DMS53 (cell line): ENCODE results near the gene GLB1L2.

Experiments used
- DNase-seq: peaks from one replicate; lab custom pipeline; 2025; lab: John Stamatoyannopoulos, UW

GLB1L2 gene

DNA sequence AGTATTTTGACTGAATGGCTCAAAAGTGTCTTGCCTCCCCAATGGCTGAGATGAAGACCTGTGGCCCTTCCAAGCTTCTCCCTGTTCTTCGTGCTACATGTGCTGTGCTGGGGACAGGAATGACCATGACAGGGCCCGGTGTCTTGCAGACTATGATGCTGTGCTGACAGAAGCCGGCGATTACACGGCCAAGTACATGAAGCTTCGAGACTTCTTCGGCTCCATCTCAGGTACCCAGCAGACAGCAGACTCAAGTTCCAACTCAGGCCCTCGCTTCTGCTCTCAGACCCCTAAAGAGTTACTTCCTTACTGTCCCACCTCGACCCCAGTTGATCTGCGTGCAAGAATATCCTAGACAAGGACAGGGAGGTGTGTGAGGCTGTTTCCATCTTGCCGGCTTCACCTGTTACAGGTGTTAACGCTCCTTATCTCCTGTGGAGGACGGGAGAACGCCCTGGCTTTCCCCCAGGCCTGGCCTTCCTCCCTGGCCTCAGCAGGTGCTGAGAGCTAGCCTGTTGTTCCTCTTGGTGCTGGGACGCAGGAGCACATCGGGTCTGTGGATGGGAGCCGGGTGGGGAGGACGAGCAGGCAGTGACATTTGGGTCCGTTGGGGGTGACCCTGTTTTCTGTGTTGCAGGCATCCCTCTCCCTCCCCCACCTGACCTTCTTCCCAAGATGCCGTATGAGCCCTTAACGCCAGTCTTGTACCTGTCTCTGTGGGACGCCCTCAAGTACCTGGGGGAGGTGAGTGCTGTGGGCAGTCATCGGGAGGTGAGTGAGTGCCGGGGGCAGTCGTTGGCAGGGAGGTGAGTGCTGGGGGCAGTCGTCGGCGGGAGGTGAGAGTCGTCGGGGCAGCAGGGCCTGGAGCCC lies 38.1 kb downstream of the GLB1L2 start:
- DNase-seq, result no peak

DNA sequence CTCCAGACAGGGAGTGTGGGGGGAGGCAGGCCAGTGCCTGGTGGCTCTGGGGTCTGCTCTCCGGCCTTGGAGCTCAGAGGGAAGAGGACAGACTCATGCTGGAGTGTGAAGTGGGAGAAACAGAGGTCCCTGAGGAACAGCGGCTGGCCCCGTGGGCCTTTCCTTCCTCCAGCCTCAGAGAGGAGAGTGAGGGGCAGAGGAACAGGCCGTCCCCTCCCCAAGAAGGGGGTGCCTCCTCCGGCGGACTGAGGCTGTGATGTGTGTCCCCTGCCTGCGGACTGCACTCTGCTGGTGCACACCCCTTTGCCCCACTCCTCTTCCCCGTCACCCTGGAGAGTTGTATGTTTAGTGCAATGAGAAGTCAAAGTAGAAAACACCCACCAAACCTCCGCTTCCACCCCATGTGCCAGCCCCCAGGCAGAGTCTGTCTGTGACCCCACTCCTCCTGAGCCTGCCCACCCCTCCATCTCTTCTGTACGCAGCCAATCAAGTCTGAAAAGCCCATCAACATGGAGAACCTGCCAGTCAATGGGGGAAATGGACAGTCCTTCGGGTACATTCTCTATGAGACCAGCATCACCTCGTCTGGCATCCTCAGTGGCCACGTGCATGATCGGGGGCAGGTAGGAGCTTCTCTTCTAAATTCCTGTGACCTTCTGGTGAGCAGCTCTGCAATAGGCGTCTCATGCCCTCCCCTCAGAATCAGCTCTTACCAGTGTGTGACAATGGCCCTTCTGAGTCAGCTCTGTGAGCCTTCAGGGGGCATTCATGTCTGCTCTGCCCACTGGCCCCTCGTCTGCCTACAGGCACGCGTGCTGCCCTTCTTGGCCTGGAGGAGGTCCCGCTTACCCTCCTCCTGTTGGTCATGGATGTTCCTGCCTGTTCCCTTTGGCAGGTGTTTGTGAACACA lies 39.0 kb downstream of the GLB1L2 start:
- no peak for DNase-seq

DNA sequence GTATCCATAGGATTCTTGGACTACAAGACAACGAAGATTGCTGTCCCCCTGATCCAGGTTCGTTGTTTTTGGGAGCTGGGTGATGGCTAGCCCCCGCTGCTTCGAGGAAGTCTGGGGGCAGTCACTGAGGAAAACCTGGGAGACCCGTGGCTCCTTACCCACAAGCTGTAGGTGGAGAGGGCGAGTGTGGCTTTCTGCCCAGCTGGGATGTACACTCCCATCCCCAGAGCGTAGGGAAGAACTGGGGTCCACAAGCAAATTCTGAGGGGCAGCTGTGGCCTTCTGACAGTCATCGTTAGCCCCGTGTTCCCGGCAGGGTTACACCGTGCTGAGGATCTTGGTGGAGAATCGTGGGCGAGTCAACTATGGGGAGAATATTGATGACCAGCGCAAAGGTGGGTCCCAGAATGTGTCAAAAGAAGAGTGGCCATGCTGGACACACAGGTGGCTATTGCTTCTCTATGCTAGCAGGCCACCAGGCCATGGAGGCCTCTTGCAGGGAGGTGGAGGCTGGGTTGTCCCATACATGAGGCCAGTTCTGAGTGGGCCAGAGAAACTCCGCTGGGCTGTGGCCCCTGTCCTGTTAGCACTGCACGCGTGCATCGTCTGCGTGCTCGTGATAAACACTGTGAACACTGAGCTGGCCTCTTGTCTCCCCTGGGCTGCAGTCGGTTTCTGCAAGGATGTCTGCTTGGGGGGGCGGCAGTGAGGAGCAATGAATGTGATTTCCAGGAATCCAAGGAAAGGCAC lies 39.8 kb downstream of the GLB1L2 start:
- DNase-seq, result no peak

DNA sequence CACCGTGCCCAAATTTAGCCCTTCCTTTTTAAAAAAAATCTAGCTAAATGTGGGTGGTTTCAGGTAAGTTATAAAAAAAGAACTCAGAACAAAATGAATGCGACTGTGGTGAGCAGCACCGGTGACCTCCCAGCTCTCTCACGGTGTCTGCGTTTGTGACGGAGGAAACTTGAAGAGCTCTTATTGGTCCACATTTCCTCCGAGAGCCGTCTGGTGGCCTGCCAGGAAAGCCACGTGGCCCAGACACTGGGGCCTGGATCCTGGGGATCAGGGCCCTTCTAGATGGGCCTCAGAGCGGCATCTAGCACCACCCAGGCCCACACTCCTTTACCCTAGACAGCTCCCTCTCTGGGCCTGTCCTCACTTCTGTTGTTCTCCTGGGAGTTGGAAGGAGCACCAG lies 40.7 kb downstream of the GLB1L2 start:
- DNase-seq, result no peak

DNA sequence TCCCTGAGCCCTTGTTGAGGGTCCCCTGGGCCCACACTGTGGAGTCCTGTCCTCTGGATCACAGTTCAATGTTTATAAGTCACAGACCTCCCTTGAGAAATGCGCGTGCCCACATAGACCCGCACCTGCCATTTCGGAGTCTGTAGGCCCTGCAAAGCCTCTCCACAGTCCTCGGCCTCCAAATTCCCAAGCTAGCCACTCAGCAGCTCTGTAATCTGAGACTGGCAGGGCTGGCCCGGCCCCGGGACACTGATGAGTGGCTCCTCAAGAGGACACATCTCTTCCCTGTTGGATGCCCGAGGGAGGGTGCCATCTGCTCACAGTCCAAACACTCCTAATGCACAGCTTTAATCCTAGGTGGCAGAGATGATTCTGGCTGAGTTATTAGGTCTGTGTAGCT lies 41.2 kb downstream of the GLB1L2 start:
- peak; percentile 95 for DNase-seq

DNA sequence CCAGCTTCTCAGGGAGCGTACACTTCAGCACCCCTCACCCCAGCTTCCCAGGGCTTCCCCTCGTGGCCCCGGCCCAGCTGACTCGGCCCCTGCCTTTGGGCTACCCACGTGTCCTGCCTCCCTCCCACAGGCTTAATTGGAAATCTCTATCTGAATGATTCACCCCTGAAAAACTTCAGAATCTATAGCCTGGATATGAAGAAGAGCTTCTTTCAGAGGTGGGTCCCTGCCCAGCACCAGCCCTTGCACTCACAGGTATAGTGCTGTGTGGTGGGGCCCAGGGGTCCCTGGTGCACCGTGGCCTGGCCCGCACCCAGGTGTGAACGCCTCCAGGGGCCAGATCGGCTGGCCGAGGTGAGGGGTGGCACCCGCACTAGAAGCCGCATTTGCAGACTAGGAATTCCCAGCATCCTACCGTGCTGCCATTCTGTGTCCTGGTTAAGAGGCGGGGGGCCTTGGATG lies 41.8 kb downstream of the GLB1L2 start:
- DNase-seq, result no peak

DNA sequence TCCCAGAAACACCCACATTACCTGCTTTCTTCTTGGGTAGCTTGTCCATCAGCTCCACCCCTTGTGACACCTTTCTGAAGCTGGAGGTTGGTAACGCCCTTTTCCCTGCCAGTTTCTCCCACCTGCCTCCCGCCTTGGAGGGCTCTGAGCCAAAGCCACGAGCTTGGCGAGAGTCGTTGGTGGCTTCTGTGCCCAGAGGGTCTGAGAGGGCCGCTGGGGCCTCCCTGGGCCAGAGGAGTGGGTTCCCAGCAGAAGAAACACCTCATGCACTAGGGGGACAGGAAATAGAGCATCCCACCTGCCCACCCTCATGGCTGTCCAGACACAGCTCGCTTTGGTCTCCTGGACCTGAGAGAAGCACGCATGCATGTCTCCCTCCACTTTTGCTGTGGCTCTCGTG lies 42.4 kb downstream of the GLB1L2 start:
- DNase-seq, result no peak

DNA sequence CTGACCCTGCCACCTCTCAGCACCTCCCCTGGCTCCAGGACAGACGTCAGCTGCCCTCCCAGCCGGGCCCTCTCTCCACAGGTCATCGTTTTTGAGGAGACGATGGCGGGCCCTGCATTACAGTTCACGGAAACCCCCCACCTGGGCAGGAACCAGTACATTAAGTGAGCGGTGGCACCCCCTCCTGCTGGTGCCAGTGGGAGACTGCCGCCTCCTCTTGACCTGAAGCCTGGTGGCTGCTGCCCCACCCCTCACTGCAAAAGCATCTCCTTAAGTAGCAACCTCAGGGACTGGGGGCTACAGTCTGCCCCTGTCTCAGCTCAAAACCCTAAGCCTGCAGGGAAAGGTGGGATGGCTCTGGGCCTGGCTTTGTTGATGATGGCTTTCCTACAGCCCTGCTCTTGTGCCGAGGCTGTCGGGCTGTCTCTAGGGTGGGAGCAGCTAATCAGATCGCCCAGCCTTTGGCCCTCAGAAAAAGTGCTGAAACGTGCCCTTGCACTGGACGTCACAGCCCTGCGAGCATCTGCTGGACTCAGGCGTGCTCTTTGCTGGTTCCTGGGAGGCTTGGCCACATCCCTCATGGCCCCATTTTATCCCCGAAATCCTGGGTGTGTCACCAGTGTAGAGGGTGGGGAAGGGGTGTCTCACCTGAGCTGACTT lies 43.2 kb downstream of the GLB1L2 start:
- DNase-seq, result no peak

DNA sequence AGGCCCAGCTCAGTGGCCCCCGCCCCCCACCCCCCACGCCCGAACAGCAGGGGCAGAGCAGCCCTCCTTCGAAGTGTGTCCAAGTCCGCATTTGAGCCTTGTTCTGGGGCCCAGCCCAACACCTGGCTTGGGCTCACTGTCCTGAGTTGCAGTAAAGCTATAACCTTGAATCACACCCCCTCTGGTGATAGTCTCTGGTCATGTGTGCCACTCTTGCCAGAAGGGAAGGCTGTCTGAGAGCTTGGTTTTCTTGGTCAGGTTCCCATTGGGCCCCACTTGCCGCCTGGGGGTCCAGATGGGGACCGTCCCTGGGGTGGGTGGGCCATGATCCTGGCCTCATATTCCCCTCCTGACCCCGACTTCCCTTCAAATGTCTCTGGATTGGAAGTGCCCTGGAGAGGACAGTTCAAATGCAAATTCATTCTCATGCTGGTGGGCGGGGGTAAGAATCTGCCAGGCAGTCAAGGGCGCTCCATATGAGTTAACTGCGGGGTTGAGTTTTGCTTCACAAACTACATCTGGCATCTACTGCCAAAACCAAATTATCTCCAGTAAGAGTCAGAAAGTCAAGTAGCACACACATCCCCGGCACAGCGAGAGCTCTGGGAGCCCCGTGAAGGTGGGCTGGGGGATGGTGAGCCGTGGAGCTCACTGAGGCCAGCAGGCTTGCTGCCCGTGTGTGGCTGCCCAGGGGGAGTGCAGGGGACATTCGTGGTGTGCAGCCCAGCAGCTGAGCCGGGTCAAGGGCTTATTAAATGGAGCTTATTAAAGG lies 44.5 kb downstream of the GLB1L2 start:
- DNase-seq, result no peak

DNA sequence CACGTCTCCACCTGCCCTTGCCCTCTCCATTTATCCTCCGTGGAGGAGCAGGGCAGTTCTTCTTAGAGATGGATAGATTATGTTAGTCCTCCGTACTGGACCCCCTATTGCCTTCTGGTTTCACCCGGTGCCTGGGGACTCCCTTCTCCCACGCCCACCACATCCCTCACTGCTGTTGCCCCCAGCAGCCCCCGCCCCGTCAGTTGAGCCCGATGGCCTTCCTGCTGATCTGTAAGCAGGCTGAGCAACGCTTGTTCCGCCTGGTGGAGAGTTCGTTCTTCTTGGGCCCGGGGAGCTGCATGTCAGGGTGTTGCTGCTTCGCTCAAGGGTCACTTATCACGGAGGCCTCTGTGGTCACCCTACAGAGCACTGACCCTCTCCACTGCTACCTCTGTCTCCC lies 46.1 kb downstream of the GLB1L2 start:
- no peak for DNase-seq

DNA sequence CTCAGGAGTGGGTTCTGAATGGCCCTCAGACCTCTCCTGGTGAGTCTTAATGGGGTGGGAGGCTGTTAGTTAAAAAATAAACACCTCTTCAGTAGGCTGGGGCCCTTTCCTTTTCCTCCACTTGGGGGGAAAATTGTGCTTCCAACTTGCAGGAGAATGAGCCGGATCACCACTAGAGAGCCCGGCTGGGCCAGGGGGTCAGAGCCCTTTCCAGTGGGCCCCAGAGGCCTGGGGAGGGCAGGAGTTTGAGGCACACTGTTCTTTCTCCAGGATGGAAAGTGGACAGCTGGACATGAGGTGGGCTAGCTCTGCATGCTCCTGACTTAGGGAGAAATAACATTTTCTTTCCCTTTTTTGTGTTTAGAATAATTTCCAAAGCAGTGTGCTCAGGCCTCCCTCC lies 47.5 kb downstream of the GLB1L2 start:
- no peak for DNase-seq

DNA sequence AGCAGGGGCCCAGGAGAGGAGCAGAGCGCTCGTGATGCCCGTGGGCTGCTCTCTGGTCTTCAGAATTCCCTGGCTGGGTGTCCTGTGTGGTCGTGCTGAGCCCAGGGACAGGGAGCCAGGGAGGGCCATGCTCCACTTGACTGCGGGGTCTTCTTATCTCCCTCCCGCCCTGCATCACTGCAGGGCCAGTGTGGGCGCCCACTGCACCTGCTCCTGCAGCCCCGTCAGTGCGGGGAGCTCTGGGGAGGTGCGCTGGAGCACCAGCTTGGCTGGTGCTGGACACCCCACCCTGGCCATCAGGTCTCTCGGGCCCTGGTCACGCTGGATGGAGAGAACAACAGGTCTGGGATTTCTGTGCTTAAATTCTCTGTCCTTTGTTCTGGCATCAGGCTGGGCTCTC lies 48.4 kb downstream of the GLB1L2 start:
- no peak for DNase-seq

DNA sequence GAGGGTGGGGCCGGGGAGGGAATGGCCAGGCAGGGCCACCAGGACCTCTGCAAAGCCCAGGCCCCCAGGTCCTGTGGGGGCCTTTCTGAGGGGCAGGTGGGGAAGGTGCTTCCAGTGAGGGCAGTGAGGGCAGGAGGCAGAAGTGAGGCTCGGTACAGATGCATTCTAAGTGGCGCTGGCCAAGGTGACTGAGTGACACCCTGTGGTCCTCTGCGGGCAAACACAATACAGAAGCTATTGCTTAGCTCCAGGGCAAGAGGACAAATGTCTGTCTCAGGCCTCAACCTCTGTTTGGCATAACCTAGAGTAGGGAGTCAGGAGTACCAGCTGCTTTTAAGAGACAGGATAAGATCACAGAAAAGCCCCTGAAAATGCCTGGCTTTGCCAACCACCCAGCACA lies 49.0 kb downstream of the GLB1L2 start:
- DNase-seq, result no peak

DNA sequence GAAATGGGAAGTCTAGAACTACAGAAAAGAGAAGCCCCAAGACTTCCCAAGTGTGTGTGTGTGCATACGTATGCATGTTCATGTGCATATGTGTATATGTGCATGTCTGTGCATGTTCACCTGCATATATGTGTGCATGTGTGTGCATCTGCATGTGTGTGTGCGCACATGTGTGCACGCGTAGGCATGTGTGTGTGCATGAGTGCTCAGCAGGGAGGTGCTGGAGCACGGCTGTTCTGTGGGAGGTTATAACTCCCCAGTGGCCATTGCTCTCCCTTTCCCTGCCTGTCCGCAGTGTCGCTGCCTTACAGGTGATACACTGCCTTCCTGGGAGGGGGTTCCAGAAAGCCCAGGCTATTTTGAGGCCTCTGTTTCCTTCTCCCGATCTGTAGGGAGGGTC lies 50.5 kb downstream of the GLB1L2 start:
- DNase-seq, result no peak

DNA sequence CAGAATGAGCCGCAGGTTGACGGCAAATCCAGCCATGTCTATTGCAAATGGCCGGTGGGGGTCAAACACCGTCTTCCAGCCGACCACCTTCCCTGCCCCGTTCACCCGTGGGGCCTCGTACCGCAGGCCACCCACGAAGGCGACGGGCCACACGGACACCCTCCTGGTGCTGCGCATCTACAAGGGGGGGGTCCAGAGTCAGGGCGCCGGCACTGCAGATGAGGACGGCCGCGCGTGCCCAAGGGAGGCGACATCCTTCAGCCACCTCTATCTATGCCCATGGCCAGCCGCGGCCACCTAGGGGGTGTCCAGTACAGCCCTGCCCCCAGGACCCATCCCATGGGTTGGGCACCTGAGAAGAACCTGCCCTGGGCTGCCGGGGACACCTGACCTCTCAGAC lies 51.0 kb downstream of the GLB1L2 start:
- DNase-seq, result no peak

DNA sequence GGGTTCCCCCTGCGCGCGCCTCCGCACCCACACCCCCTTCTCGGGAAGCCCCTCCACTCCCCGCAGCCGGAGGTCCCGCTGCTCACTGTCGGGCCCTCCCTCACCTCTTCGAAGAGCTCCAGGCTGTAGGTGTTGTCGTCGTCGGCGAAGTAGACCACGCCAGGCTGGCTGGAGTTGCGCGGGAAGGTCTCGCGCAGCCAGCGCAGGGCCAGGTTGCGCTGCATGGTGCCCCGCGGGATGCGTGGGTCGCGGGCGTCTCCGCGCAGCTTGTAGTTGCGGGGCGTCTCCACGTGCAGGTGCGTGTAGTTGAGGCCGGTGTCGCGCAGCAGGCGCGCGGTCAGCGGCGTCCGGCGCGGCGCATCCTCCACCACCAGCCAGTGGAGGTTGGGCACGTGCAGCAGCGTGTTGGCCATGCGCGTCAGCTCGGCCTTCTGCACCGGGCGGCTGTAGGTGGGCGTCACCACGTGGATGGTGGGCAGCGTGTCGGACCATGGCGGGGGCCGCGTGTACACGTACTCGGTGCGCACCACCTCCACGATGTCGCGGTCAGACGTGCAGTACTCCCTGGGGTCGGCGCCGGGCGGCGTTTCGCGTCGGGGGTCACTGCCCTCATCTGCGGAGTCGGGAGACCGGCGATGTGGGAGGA lies 51.9 kb downstream of the GLB1L2 start:
- no peak for DNase-seq

DNA sequence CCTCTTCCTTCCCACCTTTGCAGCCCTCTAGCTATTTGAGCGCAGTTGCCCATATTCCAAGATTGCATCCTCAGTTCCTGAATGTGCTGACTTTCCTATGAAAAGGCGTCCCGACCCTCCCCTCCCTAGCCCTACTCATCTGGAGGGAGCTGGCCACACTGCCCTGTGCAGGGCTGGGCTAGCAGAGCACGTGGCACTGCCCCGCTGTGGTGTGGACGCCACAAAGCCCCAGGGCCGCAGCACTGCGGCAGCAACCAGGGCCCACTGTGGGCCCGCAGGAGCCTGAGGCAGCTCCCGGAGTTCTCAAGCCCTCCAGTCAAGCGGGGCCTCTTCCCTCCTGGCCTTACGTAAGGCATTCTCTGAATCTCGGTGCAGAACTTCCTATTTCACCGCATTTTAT lies 52.6 kb downstream of the GLB1L2 start:
- no peak for DNase-seq

DNA sequence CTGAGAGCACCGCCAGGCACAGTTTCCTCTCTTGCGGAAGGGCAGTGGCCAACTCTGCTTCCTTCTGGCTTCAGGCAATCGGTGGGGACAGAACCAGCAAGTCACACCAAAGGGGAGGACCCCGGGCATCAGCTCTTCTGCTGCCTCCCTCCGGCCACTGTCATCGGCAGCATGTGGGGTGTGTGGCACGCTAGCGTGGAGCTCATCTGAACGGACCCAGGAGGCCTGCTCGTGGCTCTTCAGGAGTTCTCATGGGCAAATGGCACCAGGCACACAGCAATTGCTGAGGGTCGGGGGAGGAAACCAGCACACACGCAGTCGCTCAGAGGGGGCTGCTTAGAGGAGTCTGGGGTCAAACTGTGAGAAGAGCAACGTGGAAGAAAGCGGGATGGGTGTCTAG lies 53.4 kb downstream of the GLB1L2 start:
- no peak for DNase-seq

DNA sequence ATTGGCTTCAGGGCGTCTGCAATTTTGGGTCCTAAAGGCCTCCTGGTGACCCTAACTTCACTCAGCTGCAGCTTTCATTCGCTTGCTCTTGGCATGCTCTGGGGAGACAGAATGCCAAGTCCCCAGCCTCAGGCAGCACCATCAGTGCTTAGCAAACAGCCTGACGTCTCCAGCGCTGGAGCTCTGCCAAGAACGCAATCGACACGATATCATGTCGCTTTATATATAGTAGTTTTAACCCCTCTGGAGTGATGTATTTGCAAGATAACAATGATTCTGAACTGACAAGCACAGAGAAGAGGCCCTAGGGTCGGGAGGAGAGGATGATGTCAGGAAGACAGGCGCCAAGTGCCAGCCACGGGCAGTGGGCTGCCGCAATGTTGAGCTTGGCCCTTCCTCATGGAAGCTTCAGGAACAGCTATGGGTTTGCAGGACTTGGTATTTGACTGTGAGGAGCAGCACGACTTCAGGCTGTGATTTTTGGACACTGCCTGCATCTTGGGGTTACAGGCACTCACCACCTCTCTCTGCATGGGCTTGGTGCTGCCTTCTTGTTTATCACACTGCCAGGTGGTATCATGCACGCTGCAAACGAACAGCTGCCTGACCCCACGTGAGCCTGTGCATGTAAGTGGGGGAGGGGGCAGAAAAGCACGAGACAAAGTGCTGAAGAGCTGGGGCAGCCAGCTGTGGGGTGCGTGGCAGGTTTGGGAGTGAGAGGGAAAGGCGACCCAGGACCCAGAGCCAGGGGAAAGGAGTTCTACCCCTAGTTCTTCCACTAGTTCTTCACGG lies 54.2 kb downstream of the GLB1L2 start:
- peak; percentile 81 for DNase-seq

DNA sequence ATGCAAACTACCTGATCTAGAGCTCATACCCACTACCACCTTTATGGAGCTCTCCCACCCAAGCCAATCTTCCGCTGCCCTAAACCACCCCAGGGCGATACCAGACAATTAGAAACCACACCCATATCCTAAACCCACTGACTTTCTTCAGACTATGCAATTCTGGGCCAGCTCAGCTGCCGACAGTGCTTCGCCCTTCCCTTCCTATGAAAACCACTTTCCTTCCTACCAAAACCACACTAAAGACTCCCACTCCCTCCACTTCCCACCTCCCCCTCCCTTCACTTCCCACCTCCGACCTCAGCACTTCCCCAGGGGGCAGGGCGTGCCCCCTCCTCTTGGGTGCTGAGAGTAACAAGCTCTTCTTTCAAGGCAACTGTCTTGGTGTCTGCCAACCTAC lies 55.2 kb downstream of the GLB1L2 start:
- no peak for DNase-seq
